Measurements from ENCODE around the gene COL9A3.

The COL9A3 gene

DNA sequence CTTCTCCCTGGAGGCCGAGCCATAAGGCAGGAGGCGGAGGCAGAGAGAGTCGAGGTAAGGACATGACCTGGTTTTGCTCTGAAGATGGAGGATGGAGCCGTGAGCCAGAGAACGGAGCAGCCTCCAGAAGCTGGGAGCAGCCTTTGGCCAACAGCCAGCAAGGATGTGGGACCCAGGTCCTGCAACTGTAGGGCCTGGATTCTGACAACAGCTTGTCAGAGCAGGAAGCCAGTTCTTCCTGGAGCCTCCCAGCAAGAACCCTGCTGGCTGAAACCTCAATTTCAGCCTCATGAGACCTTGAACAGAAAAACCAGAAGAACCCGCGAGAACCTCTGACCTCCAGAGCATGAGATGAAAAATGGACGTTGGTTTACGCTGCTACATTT, 34.0 kb upstream of the COL9A3 start:
- ATAC-seq (ENCODE audit: low read depth) (no peak; the same call in 2 of the 3 replicates), DNase-seq (ENCODE audit: low spot score) (no peak)
- Histone ChIP-seq H3K27ac (ENCODE audit: poor library complexity, severe bottlenecking) (no peak overlapping the region), H3K4me3 (ENCODE audit: severe bottlenecking) (no peak overlapping the region), H3K36me3 (ENCODE audit: low read depth) (no peaks in the 10 kb centered on the region), H3K27me3 (ENCODE audit: insufficient read depth, poor library complexity, severe bottlenecking) (no peaks in the 10 kb centered on the region), H3K4me1 (ENCODE audit: insufficient read depth, poor library complexity, severe bottlenecking) (no peaks in the 10 kb centered on the region), H3K9me3 (ENCODE audit: severe bottlenecking) (no peaks in the 10 kb centered on the region)
- TF ChIP-seq, protein P1, sequence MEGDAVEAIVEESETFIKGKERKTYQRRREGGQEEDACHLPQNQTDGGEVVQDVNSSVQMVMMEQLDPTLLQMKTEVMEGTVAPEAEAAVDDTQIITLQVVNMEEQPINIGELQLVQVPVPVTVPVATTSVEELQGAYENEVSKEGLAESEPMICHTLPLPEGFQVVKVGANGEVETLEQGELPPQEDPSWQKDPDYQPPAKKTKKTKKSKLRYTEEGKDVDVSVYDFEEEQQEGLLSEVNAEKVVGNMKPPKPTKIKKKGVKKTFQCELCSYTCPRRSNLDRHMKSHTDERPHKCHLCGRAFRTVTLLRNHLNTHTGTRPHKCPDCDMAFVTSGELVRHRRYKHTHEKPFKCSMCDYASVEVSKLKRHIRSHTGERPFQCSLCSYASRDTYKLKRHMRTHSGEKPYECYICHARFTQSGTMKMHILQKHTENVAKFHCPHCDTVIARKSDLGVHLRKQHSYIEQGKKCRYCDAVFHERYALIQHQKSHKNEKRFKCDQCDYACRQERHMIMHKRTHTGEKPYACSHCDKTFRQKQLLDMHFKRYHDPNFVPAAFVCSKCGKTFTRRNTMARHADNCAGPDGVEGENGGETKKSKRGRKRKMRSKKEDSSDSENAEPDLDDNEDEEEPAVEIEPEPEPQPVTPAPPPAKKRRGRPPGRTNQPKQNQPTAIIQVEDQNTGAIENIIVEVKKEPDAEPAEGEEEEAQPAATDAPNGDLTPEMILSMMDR (IDR thresholded peaks at IDR 0.05; ENCODE audit: poor library complexity, severe bottlenecking), result no peak

DNA sequence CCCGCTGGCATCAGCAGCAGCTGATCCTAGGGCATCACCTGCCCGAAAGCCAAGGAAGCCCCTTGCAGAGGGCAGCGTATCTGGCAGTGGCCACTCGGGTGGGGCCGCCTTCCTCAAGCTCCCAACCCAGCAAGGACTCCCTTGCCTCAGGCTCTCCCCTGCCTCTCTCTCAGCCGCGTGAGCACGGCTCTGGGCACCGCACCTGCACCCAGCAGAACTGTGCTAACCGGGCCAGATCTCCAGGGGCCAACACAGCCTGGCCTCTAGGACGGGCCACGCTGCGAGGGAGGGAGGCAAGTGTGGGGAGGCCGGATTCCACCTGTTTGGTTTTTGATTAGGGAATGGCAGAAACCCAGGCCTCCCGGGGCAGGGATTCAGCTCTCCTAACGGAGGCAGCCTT, 32.4 kb upstream of the COL9A3 start:
- Histone ChIP-seq H3K4me3 (ENCODE audit: severe bottlenecking) (no peak overlapping the region), H3K27me3 (ENCODE audit: insufficient read depth, poor library complexity, severe bottlenecking) (no peaks in the 10 kb centered on the region), H3K27ac (ENCODE audit: poor library complexity, severe bottlenecking) (no peak overlapping the region), H3K4me1 (ENCODE audit: insufficient read depth, poor library complexity, severe bottlenecking) (no peaks in the 10 kb centered on the region), H3K9me3 (ENCODE audit: severe bottlenecking) (no peaks in the 10 kb centered on the region), H3K36me3 (ENCODE audit: low read depth) (no peaks in the 10 kb centered on the region)
- TF ChIP-seq, protein P1 (IDR thresholded peaks at IDR 0.05; ENCODE audit: poor library complexity, severe bottlenecking), result no peak
- no peak for DNase-seq (ENCODE audit: low spot score)
- no peak for ATAC-seq (ENCODE audit: low read depth)

DNA sequence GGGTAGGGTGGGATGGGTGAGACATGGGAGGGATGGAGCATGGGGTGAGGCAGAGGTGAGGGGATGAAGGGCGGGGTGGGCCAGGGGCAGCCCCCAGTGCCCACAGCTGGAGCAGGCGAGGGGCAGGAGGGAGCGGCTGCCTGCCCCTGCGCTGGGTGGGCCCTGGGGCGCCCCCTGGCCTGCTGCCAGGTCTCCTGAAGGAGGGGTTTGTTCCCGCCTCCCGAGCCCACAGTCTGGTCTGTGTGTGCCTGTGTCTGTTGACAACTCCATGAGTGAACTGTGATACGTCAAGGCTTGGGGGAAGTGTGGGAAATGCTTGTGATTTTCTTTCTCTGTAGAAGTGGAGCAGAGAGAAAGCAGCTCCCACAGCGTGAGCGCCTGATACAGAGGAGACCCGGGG, 31.5 kb upstream of the COL9A3 start:
- Histone ChIP-seq H3K9me3 (ENCODE audit: severe bottlenecking) (no peaks in the 10 kb centered on the region), H3K27me3 (ENCODE audit: insufficient read depth, poor library complexity, severe bottlenecking) (no peaks in the 10 kb centered on the region), H3K27ac (ENCODE audit: poor library complexity, severe bottlenecking) (no peak overlapping the region), H3K4me3 (ENCODE audit: severe bottlenecking) (no peak overlapping the region), H3K4me1 (ENCODE audit: insufficient read depth, poor library complexity, severe bottlenecking) (no peaks in the 10 kb centered on the region), H3K36me3 (ENCODE audit: low read depth) (no peaks in the 10 kb centered on the region)
- TF ChIP-seq, protein P1 (IDR thresholded peaks at IDR 0.05; ENCODE audit: poor library complexity, severe bottlenecking), result no peak
- no peak for ATAC-seq (ENCODE audit: low read depth)
- DNase-seq (ENCODE audit: low spot score), result no peak

DNA sequence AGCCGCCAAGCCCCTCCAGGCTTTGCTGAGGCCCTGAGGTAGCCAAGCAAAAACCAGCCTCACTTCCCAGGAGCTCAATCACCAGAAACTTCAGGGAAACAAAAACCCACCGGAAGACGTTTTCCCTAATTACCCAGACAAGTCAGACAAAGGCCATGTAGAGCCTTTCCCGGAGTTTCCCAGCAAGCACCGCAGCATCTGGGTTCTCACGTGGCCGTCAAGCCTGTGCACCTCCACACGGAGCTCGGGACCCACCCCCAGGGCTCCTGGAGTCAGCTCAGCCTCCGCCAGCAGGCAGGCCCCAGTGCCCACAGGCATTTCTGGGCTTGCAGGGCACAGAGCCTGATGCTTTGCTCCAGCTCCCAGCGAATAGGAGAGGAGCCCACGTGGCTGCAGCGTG, 30.7 kb upstream of the COL9A3 start:
- Histone ChIP-seq H3K9me3 (ENCODE audit: severe bottlenecking) (no peaks in the 10 kb centered on the region), H3K27ac (ENCODE audit: poor library complexity, severe bottlenecking) (no peak overlapping the region), H3K27me3 (ENCODE audit: insufficient read depth, poor library complexity, severe bottlenecking) (no peaks in the 10 kb centered on the region), H3K4me1 (ENCODE audit: insufficient read depth, poor library complexity, severe bottlenecking) (peaks cover under 1% of the 10 kb centered on the region), H3K36me3 (ENCODE audit: low read depth) (no peaks in the 10 kb centered on the region), H3K4me3 (ENCODE audit: severe bottlenecking) (no peak overlapping the region)
- DNase-seq (ENCODE audit: low spot score), result no peak
- TF ChIP-seq, protein P1 (IDR thresholded peaks at IDR 0.05; ENCODE audit: poor library complexity, severe bottlenecking), result no peak
- no peak for ATAC-seq (ENCODE audit: low read depth)

DNA sequence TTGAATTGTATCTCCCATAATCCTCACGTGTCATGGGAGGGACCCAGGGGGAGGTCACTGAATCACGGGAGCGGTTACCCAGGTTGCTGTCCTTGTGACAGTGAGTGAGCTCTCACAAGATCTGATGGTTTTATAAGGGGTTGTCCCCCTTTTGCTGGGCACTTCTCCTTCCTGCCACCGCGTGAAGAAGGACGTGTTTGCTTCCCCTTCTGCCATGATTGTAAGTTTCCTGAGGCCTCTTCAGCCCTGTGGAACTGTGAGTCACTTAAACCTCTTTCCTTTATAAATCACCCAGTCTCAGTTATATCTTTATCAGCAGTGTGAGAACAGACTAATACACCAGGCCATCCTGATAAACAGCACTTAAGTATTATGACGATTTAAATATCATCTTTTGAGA, 29.5 kb upstream of the COL9A3 start:
- Histone ChIP-seq H3K36me3 (ENCODE audit: low read depth) (no peaks in the 10 kb centered on the region), H3K4me3 (ENCODE audit: severe bottlenecking) (no peak overlapping the region), H3K27me3 (ENCODE audit: insufficient read depth, poor library complexity, severe bottlenecking) (no peaks in the 10 kb centered on the region), H3K4me1 (ENCODE audit: insufficient read depth, poor library complexity, severe bottlenecking) (peaks cover 3% of the 10 kb centered on the region), H3K9me3 (ENCODE audit: severe bottlenecking) (no peaks in the 10 kb centered on the region), H3K27ac (ENCODE audit: poor library complexity, severe bottlenecking) (no peak overlapping the region)
- DNase-seq (ENCODE audit: low spot score) (no peak), ATAC-seq (ENCODE audit: low read depth) (no peak)
- TF ChIP-seq, protein P1 (IDR thresholded peaks at IDR 0.05; ENCODE audit: poor library complexity, severe bottlenecking), result no peak

Data from RWPE2 (cell line).